Measurements from ENCODE around the gene ADCYAP1.

The ADCYAP1 gene

DNA sequence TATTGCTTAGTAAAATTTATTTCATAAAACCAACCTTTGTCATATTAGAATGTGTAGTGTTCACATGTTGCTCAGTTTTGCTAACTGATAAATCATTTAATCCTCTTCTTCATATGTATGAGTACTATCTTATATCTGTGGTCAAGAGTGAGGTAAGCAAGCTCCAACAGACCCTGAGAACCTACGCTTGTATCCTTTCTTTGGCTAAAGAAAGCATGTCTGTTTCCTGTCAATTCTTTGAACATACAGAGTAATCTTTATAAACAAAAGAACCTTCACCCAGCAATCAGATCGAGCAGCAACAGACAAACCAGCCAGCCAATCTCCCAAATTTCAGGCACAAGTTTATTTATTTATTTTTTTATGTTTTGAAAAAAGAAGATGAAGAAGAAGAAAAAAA, 6.4 kb downstream of the ADCYAP1 start:
- TF ChIP-seq, protein P1, sequence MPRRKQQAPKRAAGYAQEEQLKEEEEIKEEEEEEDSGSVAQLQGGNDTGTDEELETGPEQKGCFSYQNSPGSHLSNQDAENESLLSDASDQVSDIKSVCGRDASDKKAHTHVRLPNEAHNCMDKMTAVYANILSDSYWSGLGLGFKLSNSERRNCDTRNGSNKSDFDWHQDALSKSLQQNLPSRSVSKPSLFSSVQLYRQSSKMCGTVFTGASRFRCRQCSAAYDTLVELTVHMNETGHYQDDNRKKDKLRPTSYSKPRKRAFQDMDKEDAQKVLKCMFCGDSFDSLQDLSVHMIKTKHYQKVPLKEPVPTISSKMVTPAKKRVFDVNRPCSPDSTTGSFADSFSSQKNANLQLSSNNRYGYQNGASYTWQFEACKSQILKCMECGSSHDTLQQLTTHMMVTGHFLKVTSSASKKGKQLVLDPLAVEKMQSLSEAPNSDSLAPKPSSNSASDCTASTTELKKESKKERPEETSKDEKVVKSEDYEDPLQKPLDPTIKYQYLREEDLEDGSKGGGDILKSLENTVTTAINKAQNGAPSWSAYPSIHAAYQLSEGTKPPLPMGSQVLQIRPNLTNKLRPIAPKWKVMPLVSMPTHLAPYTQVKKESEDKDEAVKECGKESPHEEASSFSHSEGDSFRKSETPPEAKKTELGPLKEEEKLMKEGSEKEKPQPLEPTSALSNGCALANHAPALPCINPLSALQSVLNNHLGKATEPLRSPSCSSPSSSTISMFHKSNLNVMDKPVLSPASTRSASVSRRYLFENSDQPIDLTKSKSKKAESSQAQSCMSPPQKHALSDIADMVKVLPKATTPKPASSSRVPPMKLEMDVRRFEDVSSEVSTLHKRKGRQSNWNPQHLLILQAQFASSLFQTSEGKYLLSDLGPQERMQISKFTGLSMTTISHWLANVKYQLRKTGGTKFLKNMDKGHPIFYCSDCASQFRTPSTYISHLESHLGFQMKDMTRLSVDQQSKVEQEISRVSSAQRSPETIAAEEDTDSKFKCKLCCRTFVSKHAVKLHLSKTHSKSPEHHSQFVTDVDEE (CRISPR knock-in tag; IDR thresholded peaks at IDR 0.05), result no peak
- TF ChIP-seq BACH2 (CRISPR knock-in tag; IDR thresholded peaks at IDR 0.05; ENCODE audit: borderline replicate concordance) (no peak), ZNF565 (CRISPR knock-in tag; conservative IDR thresholded peaks at IDR 0.05; ENCODE audit: low read depth) (no peak), ZC3H10 (CRISPR knock-in tag; IDR thresholded peaks at IDR 0.05) (no peak), RARB (CRISPR knock-in tag; IDR thresholded peaks at IDR 0.05) (no peak), ARNTL (CRISPR knock-in tag; IDR thresholded peaks at IDR 0.05; ENCODE audit: borderline replicate concordance, low read depth) (no peak), CSDC2 (CRISPR knock-in tag; IDR thresholded peaks at IDR 0.05) (no peak), TOX (CRISPR knock-in tag; IDR thresholded peaks at IDR 0.05; ENCODE audit: borderline replicate concordance) (no peak), PPARA (CRISPR knock-in tag; IDR thresholded peaks at IDR 0.05; ENCODE audit: borderline replicate concordance) (no peak)
- no peak for ATAC-seq

DNA sequence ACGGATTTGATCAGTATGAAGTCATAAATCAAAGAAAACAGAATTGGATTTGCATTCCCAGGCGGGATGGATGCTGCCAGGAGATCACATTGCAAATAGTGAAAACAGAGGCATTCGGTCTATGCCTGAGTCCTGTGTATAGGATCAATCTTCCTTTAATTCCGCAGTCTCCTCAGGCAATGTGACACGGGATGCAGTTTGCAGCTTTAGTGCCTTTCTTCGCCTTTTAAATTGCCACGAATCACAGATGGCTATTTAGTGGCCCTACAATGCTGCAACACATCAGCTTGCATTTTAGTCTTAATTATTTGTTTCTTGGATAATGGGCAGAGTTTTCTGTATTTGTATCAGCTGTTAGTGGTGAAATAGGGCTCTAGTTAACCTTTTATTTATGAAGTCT, 6.8 kb downstream of the ADCYAP1 start:
- no peak for ATAC-seq
- no peak for TF ChIP-seq ZFP30 (CRISPR knock-in tag; IDR thresholded peaks at IDR 0.05)
- no peak for TF ChIP-seq SNAI2 (CRISPR knock-in tag; IDR thresholded peaks at IDR 0.05)
- no peak for TF ChIP-seq ZNF8 (CRISPR knock-in tag; IDR thresholded peaks at IDR 0.05)
- TF ChIP-seq ZFP3 (CRISPR knock-in tag; IDR thresholded peaks at IDR 0.05), result no peak

DNA sequence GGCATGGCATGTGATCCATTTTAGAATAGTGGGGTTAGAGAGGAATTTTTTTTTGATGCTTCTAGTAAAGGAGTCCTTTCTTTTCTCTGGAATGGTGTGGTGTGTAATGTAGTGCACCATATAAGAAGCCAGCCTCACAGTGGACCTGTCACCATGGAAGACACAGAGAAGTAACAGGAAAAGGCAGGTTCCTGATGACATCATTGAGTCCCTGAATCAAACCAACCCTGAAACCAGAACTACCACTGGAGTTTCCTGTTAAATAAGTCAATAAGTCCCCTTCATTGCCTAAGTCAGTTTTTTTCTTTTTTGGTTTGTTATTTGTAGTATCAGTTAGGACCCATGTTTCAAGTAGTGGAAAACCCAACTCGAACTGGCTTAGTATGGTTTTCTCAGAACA, 11.9 kb downstream of the ADCYAP1 start:
- ATAC-seq, result no peak
- no peak for TF ChIP-seq ZNF70 (CRISPR knock-in tag; IDR thresholded peaks at IDR 0.05)
- TF ChIP-seq PPARA (CRISPR knock-in tag; IDR thresholded peaks at IDR 0.05; ENCODE audit: borderline replicate concordance), result no peak
- TF ChIP-seq, protein P2, sequence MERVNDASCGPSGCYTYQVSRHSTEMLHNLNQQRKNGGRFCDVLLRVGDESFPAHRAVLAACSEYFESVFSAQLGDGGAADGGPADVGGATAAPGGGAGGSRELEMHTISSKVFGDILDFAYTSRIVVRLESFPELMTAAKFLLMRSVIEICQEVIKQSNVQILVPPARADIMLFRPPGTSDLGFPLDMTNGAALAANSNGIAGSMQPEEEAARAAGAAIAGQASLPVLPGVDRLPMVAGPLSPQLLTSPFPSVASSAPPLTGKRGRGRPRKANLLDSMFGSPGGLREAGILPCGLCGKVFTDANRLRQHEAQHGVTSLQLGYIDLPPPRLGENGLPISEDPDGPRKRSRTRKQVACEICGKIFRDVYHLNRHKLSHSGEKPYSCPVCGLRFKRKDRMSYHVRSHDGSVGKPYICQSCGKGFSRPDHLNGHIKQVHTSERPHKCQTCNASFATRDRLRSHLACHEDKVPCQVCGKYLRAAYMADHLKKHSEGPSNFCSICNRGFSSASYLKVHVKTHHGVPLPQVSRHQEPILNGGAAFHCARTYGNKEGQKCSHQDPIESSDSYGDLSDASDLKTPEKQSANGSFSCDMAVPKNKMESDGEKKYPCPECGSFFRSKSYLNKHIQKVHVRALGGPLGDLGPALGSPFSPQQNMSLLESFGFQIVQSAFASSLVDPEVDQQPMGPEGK (CRISPR knock-in tag; IDR thresholded peaks at IDR 0.05; ENCODE audit: borderline replicate concordance), result no peak

- ATAC-seq, result no peak
- TF ChIP-seq PPARA (CRISPR knock-in tag; IDR thresholded peaks at IDR 0.05; ENCODE audit: borderline replicate concordance) (no peak), ZFP30 (CRISPR knock-in tag; IDR thresholded peaks at IDR 0.05) (no peak), ZFP3 (CRISPR knock-in tag; IDR thresholded peaks at IDR 0.05) (no peak), ESRRG (CRISPR knock-in tag; IDR thresholded peaks at IDR 0.05) (no peak), ZNF8 (CRISPR knock-in tag; IDR thresholded peaks at IDR 0.05) (no peak), CSDC2 (CRISPR knock-in tag; IDR thresholded peaks at IDR 0.05) (no peak), OSR1 (CRISPR knock-in tag; IDR thresholded peaks at IDR 0.05) (no peak), ZNF70 (CRISPR knock-in tag; IDR thresholded peaks at IDR 0.05) (no peak), TCF4 (CRISPR knock-in tag; IDR thresholded peaks at IDR 0.05; ENCODE audit: borderline replicate concordance) (no peak)
Measured at GRCh38 chr18:919078-919477, 14.4 kb downstream of the ADCYAP1 start.

DNA sequence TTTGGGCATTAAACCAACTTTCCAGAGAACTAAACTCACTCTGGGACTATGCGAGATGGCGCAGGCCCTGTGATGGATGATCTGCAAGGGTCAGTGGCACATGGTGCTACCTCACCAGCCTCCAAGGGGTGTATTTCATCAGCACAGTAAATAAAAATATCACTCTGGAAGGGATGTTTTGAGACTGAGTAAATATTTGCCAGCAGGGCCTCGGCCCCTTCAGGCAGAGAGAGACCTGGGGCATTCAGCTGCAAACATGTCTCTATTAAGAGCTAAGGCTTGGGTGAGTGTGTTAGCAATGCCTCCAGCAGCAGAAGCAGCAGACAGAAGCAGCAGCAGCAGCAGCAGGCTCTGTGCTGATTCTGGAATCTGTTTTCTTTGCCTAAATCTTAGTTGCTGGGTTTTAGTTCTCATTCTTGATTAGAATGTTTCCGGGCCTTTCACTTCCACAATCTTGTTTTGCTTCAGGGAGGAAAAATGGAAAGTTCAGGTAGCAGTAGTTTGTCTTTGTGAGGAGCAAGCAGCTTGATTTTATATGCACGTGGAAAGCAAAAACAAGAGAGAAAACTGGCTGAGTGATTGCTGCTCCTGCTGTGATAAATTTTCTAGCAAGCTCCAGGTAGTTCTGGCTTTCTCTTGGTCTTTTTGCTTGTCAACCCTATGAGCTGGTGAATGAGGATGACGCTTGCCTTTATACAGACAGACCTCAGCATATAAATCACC, 18.6 kb downstream of the ADCYAP1 start:
- no peak for ATAC-seq
- TF ChIP-seq ESRRG (CRISPR knock-in tag; IDR thresholded peaks at IDR 0.05) (no peak), POU6F1 (CRISPR knock-in tag; IDR thresholded peaks at IDR 0.05; ENCODE audit: borderline replicate concordance, low read depth) (no peak), ZNF565 (CRISPR knock-in tag; conservative IDR thresholded peaks at IDR 0.05; ENCODE audit: low read depth) (no peak), CSDC2 (CRISPR knock-in tag; IDR thresholded peaks at IDR 0.05) (no peak), ZFP3 (CRISPR knock-in tag; IDR thresholded peaks at IDR 0.05) (no peak), ARNTL (CRISPR knock-in tag; IDR thresholded peaks at IDR 0.05; ENCODE audit: borderline replicate concordance, low read depth) (no peak)
- TF ChIP-seq, protein P2 (CRISPR knock-in tag; IDR thresholded peaks at IDR 0.05; ENCODE audit: borderline replicate concordance), result no peak
